Upper lobe of left lung (tissue), 4 donors: ENCODE results near the gene APOBEC3B.

Experiments used
- CTCF ChIP-seq, 6 experiments: fragments of 450-650 bp in 4 of 6; fragments of 200-600 bp in 2 of 6; sonication (generic) in 2 of 6; IDR thresholded peaks; one replicate each; pipeline ENCODE4 v1.5.1; 2016 to 2019; ENCODE audit warnings: antibody characterized with exemption in 6 of 6
- EP300 ChIP-seq, 4 donors: sonication (generic); formaldehyde crosslinking; IDR thresholded peaks; one replicate each; pipeline ENCODE4 v1.5.1; 2017; ENCODE audit warnings: antibody characterized with exemption in 4 of 4, control low read depth in 2 of 4
- POLR2AphosphoS5 ChIP-seq, 2 donors: sonication (generic); formaldehyde crosslinking; IDR thresholded peaks; one replicate each; pipeline ENCODE4 v1.5.1; 2017; ENCODE audit warnings: antibody characterized with exemption in 2 of 2

GRCh38 chr22:38957808-38958650 lies 24.1 kb upstream of the APOBEC3B start:
- TF ChIP-seq CTCF (IDR thresholded peaks at IDR 0.05): no peak
- TF ChIP-seq EP300 (IDR thresholded peaks at IDR 0.05): no peak
- TF ChIP-seq POLR2AphosphoS5 (IDR thresholded peaks at IDR 0.05): no peak
